Panc1 (cell line): ENCODE measurements around the gene IL6.

Experiments
- CTCF ChIP-seq: fragments of 450-650 bp; IDR thresholded peaks from 2 replicates; pipeline ENCODE4 v1.5.1; 2017; ENCODE audit warnings: mild to moderate bottlenecking
- POLR2AphosphoS5 ChIP-seq: IDR thresholded peaks from 2 replicates; pipeline ENCODE4 v1.6.1; 2012; ENCODE audit warnings: mild to moderate bottlenecking, low read depth, low read length, moderate library complexity

DNA sequence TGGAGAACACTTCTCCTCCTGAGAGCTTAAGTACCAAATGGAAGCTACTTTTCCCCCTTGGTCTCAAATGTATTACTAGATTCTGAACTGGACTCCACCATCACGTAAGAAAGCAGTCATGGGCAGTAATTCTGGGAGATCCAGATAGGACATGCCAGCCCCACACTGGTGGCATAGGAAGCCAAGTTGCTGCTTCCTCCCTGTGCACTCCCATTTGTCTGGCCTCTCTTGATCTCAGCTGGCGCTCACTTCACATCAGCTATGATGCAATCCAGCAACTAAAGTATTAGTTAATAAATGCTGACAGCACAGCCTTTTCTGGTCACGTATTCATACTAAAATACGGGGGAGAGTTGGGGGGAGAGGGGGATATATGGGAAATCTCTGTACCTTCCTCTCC, 3.4 kb upstream of the IL6 start:
- TF ChIP-seq CTCF (no peak), POLR2AphosphoS5 (no peak)
